Breast epithelium (tissue), 3 donors: ENCODE results near the gene CALHM3.

Experiments
- CTCF ChIP-seq, 3 donors: fragments of 450-650 bp; IDR thresholded peaks; one replicate each; pipeline ENCODE4 v1.5.1; 2016 to 2017; ENCODE audit warnings: antibody characterized with exemption in 3 of 3, mild to moderate bottlenecking in 3 of 3, moderate library complexity in 3 of 3
- POLR2A ChIP-seq: fragments of 450-650 bp; IDR thresholded peaks from one replicate; pipeline ENCODE4 v1.6.1; 2016; ENCODE audit warnings: antibody characterized with exemption, mild to moderate bottlenecking, moderate library complexity

DNA sequence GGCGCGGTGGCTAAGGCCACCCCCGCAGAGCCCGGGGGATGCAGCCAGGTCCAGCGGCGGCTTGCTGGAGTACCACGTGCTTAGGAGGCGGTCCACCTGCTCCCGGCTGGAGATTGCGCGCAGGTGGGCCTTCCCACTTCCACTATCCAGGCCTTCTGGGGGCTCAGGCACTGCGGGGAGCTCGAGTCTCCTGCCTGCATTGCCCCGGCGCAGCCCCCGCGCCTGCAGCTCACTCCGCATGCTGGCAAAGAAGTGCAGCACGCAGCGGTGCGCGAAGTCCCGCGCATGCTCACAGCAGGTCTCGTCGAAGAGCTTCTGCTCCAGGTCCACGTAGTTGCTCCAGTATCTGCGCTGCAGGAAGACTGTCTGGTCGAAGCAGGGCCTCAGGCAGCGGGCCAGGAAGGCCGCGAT lies 5.8 kb downstream of the CALHM3 start:
- no peak for TF ChIP-seq CTCF (IDR thresholded peaks at IDR 0.05)
- no peak for TF ChIP-seq POLR2A
